HL-60 (cell line): ENCODE data around the gene CLNK.
"Not testable (repeated sequence)": the region's sequence is repeated elsewhere in the genome, so short reads cannot be mapped to it uniquely, and the experiment has no call there.

Source experiments
- DNase-seq, 2 experiments: peaks; one replicate each; pipeline ENCODE4 v3.0.0-alpha.2; 2010 to 2020; ENCODE audit warnings: low read depth in 1 of 2, low spot score in 1 of 2
- H3K27ac ChIP-seq: fragments of 250-450 bp; sonication (Bioruptor Pico); replicated peaks from 2 replicates; pipeline ENCODE4 v1.5.1; 2020; ENCODE audit warnings: mild to moderate bottlenecking, moderate library complexity
- H3K27me3 ChIP-seq: fragments of 250-450 bp; sonication (Bioruptor Pico); 2 replicates; pipeline ENCODE4 v1.5.1; 2021; ENCODE audit warnings: mild to moderate bottlenecking, moderate library complexity; ENCODE audit not compliant: insufficient read depth, poor library complexity, severe bottlenecking
- H3K4me3 ChIP-seq: replicated peaks from 2 replicates; pipeline ENCODE4 v1.5.1; 2011; ENCODE audit warnings: mild to moderate bottlenecking, control low read depth, low read length; ENCODE audit not compliant: insufficient read depth
- GABPA ChIP-seq: IDR thresholded peaks from 2 replicates; pipeline ENCODE4 v1.6.1; 2012; ENCODE audit warnings: low read depth
- POLR2AphosphoS5 ChIP-seq: IDR thresholded peaks from 2 replicates; pipeline ENCODE4 v1.6.1; 2012; ENCODE audit warnings: low read depth
- SPI1 ChIP-seq: IDR thresholded peaks from 2 replicates; pipeline ENCODE4 v1.6.1; 2012; ENCODE audit warnings: low read depth, mild to moderate bottlenecking, borderline replicate concordance
- TF ChIP-seq, protein P1 (sequence below): IDR thresholded peaks from 2 replicates; pipeline ENCODE4 v1.6.1; 2012; ENCODE audit warnings: low read depth; ENCODE audit not compliant: insufficient replicate concordance
- TF ChIP-seq, protein P2 (sequence below): IDR thresholded peaks from one replicate; pipeline ENCODE4 v1.5.1; 2011; ENCODE audit warnings: low read length, control low read depth, inconsistent platforms; ENCODE audit not compliant: insufficient read depth

Gene CLNK

GRCh38 chr4:10619220-10619619 lies 65.3 kb downstream of the CLNK start:
- Histone ChIP-seq H3K4me3 (no peak overlapping the region), H3K27ac (no peak overlapping the region), H3K27me3 (no peaks in the 10 kb centered on the region)
- DNase-seq: no peak
- TF ChIP-seq GABPA (no peak), SPI1 (no peak)

DNA sequence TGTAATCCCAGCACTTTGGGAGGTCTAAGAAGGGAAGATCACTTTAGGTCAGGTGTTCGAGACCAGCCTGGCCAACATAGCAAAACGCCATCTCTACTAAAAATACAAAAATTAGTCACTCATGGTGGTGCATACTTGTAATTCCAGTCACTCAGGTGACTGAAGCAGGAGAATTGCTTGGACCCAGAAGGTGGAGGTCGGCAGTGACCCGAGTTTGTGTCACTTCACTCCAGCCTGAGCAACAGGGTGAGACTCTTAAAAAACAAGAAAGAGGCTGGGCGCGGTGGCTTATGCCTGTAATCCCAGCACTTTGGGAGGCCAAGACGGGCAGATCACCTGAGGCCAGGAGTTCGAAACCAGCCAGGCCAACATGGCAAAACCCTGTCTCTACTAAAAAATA lies 69.6 kb downstream of the CLNK start:
- not testable (repeated sequence) for DNase-seq, H3K4me3 ChIP-seq, H3K27me3 ChIP-seq, H3K27ac ChIP-seq

- Histone ChIP-seq H3K27ac (no peak overlapping the region), H3K27me3 (no peaks in the 10 kb centered on the region), H3K4me3 (no peak overlapping the region)
- TF ChIP-seq SPI1 (no peak), POLR2AphosphoS5 (no peak), GABPA (no peak)
- TF ChIP-seq, protein P1, sequence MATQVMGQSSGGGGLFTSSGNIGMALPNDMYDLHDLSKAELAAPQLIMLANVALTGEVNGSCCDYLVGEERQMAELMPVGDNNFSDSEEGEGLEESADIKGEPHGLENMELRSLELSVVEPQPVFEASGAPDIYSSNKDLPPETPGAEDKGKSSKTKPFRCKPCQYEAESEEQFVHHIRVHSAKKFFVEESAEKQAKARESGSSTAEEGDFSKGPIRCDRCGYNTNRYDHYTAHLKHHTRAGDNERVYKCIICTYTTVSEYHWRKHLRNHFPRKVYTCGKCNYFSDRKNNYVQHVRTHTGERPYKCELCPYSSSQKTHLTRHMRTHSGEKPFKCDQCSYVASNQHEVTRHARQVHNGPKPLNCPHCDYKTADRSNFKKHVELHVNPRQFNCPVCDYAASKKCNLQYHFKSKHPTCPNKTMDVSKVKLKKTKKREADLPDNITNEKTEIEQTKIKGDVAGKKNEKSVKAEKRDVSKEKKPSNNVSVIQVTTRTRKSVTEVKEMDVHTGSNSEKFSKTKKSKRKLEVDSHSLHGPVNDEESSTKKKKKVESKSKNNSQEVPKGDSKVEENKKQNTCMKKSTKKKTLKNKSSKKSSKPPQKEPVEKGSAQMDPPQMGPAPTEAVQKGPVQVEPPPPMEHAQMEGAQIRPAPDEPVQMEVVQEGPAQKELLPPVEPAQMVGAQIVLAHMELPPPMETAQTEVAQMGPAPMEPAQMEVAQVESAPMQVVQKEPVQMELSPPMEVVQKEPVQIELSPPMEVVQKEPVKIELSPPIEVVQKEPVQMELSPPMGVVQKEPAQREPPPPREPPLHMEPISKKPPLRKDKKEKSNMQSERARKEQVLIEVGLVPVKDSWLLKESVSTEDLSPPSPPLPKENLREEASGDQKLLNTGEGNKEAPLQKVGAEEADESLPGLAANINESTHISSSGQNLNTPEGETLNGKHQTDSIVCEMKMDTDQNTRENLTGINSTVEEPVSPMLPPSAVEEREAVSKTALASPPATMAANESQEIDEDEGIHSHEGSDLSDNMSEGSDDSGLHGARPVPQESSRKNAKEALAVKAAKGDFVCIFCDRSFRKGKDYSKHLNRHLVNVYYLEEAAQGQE: no peak
- TF ChIP-seq, protein P2, sequence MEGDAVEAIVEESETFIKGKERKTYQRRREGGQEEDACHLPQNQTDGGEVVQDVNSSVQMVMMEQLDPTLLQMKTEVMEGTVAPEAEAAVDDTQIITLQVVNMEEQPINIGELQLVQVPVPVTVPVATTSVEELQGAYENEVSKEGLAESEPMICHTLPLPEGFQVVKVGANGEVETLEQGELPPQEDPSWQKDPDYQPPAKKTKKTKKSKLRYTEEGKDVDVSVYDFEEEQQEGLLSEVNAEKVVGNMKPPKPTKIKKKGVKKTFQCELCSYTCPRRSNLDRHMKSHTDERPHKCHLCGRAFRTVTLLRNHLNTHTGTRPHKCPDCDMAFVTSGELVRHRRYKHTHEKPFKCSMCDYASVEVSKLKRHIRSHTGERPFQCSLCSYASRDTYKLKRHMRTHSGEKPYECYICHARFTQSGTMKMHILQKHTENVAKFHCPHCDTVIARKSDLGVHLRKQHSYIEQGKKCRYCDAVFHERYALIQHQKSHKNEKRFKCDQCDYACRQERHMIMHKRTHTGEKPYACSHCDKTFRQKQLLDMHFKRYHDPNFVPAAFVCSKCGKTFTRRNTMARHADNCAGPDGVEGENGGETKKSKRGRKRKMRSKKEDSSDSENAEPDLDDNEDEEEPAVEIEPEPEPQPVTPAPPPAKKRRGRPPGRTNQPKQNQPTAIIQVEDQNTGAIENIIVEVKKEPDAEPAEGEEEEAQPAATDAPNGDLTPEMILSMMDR: no peak
- DNase-seq: no peak
Observed at GRCh38 chr4:10613926-10614478, 70.6 kb downstream of the CLNK start.

GRCh38 chr4:10612476-10612875 lies 72.1 kb downstream of the CLNK start:
- H3K4me3 ChIP-seq: no peak overlapping the region
- no peaks in the 10 kb centered on the region for H3K27me3 ChIP-seq
- no peak overlapping the region for H3K27ac ChIP-seq
- TF ChIP-seq, protein P2: no peak
- TF ChIP-seq GABPA (no peak), SPI1 (no peak), POLR2AphosphoS5 (no peak)
- TF ChIP-seq, protein P1: no peak
- DNase-seq: no peak

- H3K27ac ChIP-seq: no peak overlapping the region
- no peaks in the 10 kb centered on the region for H3K27me3 ChIP-seq
- DNase-seq: no peak
- TF ChIP-seq POLR2AphosphoS5 (no peak), GABPA (no peak), SPI1 (no peak)
- TF ChIP-seq, protein P2: no peak
- TF ChIP-seq, protein P1: no peak
- no peak overlapping the region for H3K4me3 ChIP-seq
Observed at GRCh38 chr4:10611673-10612072, 72.9 kb downstream of the CLNK start.
